Bronchial epithelial cell (primary cell): ENCODE data around the gene ITPA. TPM values are rescaled to one million over a fixed set of nuclear protein-coding genes. Genes with fewer than 3 reads are reported as not detected.

Experiments used
- DNase-seq: peaks from one replicate; pipeline ENCODE4 v3.0.0-alpha.2; 2010; ENCODE audit warnings: low read depth
- FAIRE-seq: peaks from 2 replicates; lab custom pipeline; 2011; peaks lifted over from hg19 to GRCh38; lab: Jason Lieb, UNC
- H3K27me3 ChIP-seq: 2 replicates; pipeline ENCODE4 v1.5.1; 2011; ENCODE audit warnings: low read length; ENCODE audit not compliant: control insufficient read depth, insufficient read depth
- H3K36me3 ChIP-seq: 2 replicates; pipeline ENCODE4 v1.5.1; 2011; ENCODE audit warnings: low read length; ENCODE audit not compliant: control insufficient read depth, insufficient read depth
- H3K4me3 ChIP-seq: 2 replicates; pipeline ENCODE4 v1.5.1; 2011; ENCODE audit warnings: mild to moderate bottlenecking, low read depth, low read length, control low read depth
- CTCF ChIP-seq: IDR thresholded peaks from 2 replicates; pipeline ENCODE4 v1.5.1; 2011; ENCODE audit warnings: mild to moderate bottlenecking, moderate library complexity, low read length, control low read depth, inconsistent platforms; ENCODE audit not compliant: insufficient read depth, severe bottlenecking
- total RNA-seq: library from RNA; depleted of rRNA; stranded (reverse); fragments of >200 nt; gene quantifications from 2 replicates; pipeline ENCODE4 v1.2.1, GENCODE V29; 2014

ITPA gene
- total RNA-seq, 1 donor from 2014 or later = 45.5 TPM

GRCh38 chr20:3195590-3196237 lies 13.6 kb upstream of the ITPA start:
- no peak for FAIRE-seq
- DNase-seq = no peak
- Histone ChIP-seq H3K27me3 (no peaks in the 10 kb centered on the region), H3K36me3 (peaks cover 52% of the 10 kb centered on the region), H3K4me3 (no peak overlapping the region)
- TF ChIP-seq CTCF = no peak

- no peak overlapping the region for H3K4me3 ChIP-seq
- no peaks in the 10 kb centered on the region for H3K27me3 ChIP-seq
- TF ChIP-seq CTCF = no peak
- peaks cover 30% of the 10 kb centered on the region for H3K36me3 ChIP-seq
- no peak for FAIRE-seq
- DNase-seq = no peak
Measured at GRCh38 chr20:3199206-3199605, 10.1 kb upstream of the ITPA start.

- no peak for FAIRE-seq
- Histone ChIP-seq H3K4me3 (no peak overlapping the region), H3K36me3 (peaks cover 21% of the 10 kb centered on the region), H3K27me3 (no peaks in the 10 kb centered on the region)
- DNase-seq = no peak
- no peak for TF ChIP-seq CTCF
Measured at GRCh38 chr20:3199976-3200755, 9.1 kb upstream of the ITPA start.

- no peak for FAIRE-seq
- no peak for TF ChIP-seq CTCF
- Histone ChIP-seq H3K36me3 (peaks cover 15% of the 10 kb centered on the region), H3K4me3 (peak overlapping the region; percentile 95), H3K27me3 (no peaks in the 10 kb centered on the region)
- no peak for DNase-seq
Measured at GRCh38 chr20:3202965-3203314, 6.4 kb upstream of the ITPA start.

- H3K36me3 ChIP-seq = peaks cover 15% of the 10 kb centered on the region
- FAIRE-seq = no peak
- H3K27me3 ChIP-seq = no peaks in the 10 kb centered on the region
- peak overlapping the region; percentile 95 for H3K4me3 ChIP-seq
- DNase-seq = no peak
- TF ChIP-seq CTCF = no peak
Measured at GRCh38 chr20:3203315-3204123, 5.8 kb upstream of the ITPA start.
